ENCODE measurements around the gene VIPR1.

- no peak for TF ChIP-seq EZH2phosphoT487 (IDR thresholded peaks at IDR 0.05; ENCODE audit: low read length)
- TF ChIP-seq, protein P1, sequence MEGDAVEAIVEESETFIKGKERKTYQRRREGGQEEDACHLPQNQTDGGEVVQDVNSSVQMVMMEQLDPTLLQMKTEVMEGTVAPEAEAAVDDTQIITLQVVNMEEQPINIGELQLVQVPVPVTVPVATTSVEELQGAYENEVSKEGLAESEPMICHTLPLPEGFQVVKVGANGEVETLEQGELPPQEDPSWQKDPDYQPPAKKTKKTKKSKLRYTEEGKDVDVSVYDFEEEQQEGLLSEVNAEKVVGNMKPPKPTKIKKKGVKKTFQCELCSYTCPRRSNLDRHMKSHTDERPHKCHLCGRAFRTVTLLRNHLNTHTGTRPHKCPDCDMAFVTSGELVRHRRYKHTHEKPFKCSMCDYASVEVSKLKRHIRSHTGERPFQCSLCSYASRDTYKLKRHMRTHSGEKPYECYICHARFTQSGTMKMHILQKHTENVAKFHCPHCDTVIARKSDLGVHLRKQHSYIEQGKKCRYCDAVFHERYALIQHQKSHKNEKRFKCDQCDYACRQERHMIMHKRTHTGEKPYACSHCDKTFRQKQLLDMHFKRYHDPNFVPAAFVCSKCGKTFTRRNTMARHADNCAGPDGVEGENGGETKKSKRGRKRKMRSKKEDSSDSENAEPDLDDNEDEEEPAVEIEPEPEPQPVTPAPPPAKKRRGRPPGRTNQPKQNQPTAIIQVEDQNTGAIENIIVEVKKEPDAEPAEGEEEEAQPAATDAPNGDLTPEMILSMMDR (IDR thresholded peaks at IDR 0.05; ENCODE audit: low read length) = no peak
These were observed 1.1 kb upstream of the VIPR1 start for GRCh38 chr3:42501321-42501680.
